Stimulated activated CD4-positive, alpha-beta T cell treated with anti-CD3 and anti-CD28 coated beads, Interleukin-2, amount 100 ng/mL, for 4 hours (primary cell): ENCODE results near the gene HOXA10.

Source experiments
- DNase-seq: peaks from one replicate; pipeline ENCODE4 v3.0.0-alpha.2; 2020; ENCODE audit warnings: low read depth

The HOXA10 gene

DNA sequence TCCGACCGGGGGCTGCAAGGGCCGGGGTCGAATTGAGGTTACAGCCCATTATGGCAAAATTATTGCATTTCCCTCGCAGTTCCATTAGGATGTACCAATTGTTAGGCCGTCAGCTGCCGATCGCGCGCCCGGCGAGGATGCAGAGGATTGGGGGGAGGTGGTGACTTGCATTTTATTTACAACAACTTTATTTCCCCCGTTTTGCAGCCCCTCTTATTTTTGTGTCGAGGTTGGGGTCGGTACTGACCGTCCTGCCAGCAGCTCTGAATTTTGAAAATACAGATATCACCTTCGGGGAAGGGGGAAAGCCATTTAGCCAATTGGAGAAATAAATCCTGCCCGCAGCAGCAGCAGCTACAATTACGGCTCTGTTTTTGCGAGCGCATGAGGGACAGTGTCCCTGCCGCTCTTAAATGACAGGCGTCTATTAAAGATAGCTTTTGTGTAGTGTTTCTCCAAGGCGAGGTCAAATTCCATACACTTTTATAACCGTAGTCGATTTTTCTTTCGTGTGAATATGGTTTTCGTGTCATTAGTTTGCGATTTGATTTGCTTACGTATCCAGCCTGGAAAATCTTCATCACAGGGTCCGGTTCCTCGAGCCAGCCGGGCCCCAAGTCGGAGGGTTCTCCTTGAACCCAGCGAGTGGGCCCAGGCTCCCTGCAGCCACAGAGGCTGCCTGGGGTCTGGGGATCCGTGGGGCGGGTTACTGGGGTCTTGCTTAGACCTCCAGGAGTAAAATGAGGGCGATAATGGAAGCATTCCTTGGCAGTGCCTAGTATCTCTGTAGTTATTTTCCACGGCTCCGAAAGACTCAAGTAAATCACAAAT is 30.0 kb downstream of the HOXA10 start:
- DNase-seq: no peak

DNA sequence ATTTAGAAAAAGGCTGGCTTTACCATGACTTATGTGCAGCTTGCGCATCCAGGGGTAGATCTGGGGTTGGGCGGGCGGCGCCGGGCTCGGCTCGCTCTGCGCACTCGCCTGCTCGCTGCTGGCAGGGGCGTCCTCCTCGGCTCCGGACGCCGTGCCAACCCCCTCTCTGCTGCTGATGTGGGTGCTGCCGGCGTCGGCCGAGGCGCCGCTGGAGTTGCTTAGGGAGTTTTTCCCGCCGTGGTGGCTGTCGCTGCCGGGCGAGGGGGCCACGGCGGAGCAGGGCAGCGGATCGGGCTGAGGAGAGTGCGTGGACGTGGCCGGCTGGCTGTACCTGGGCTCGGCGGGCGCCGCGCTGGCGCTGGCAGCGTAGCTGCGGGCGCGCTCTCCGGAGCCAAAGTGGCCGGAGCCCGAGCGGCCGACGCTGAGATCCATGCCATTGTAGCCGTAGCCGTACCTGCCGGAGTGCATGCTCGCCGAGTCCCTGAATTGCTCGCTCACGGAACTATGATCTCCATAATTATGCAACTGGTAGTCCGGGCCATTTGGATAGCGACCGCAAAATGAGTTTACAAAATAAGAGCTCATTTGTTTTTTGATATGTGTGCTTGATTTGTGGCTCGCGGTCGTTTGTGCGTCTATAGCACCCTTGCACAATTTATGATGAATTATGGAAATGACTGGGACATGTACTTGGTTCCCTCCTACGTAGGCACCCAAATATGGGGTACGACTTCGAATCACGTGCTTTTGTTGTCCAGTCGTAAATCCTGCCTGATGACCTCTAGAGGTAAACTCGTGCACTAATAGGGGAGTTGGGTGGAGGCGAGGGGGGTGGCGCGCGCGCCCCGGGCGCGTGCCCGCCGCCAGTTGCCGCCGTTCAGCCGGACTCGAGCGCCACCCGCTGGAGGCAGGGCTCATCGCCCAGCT is 30.8 kb downstream of the HOXA10 start, which contains the start of gene HOXA5:
TSS of gene HOXA5 (minus strand) at position 659 of the 927 bp plus-strand sequence. CDS start at position 585, 74 bp downstream.
- DNase-seq: no peak

DNA sequence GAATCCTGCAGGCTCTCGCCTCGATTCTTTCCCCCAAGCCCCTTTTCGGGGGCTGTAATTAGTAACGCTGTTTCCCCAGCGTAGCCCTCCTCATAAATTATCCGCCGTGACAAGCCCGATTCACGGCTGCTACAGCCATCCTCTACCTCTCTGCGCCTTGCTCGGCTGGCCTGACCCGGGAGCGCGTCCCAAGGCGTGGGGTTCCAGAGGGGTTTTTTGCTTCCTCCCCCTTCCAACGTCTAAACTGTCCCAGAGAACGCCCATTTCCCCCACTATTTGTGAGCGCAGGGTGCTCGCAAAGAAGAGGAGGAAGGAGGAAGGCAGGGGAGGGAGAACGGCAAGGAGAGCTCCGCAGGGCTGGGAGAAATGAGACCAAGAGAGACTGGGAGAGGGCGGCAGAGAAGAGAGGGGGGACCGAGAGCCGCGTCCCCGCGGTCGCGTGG is 31.5 kb downstream of the HOXA10 start:
- no peak for DNase-seq

DNA sequence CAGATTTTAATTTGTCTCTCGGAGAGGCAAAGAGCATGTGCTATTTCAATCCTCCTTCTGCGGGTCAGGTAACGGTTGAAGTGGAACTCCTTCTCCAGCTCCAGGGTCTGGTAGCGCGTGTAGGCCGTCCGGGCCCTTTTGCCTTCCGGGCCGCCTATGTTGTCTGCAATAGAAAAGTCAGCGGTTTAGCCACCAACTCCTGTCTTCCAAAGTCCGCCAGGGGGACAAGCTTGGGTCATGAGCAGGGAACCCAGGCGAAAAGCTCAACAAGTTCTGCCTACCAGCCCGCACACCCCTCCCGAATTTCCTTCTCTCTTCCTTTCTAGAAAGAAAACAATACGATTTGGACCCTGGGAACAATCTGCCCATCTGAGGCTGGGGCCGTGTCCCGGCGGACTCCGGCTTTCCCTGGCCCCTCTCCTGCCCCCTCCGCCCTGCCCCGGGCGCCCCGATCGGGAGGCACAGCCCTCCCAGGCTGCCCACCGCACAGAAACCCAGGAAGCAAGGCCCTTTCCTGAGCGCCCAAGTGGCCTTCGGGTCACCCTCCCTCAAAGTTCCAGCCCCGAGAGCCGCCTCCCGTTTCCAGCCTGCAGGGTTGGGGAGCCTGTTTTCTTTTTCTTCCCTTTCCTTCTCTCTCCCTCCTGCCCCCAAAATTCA is 32.1 kb downstream of the HOXA10 start:
- DNase-seq: no peak

DNA sequence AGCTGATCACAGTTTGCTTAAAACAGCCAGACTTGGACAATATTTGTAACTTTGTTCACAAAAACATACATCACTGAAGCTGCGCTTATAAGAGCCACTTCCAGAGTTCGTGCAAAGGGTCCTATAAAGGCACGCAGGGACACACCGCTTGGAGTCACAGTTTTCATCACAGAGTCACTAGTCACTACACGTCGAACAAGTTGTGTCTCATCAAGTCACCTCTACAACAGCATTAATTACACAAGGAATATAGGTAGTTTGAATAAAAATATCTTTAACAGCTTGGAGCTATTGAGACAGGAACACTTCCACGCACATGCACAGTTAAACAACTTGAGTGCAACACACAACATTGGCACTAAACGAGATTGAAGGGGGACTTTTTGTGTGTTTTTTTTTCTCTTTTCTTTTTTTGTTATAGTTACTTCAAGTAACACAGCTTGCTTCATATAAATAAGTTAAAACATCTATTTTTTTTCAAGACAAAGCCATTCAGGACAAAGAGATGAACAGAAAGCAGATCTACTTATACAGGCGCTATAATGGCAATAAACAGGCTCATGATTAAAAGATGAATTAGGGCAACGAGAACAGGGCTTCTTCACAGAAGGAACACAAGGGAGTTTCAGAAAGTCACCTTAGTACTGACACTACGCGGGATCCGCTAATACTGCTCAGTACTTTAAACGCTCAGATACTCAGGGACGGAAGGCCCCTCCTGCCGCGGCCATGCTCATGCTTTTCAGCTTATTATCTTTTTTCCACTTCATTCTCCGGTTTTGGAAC is 32.8 kb downstream of the HOXA10 start:
- no peak for DNase-seq

DNA sequence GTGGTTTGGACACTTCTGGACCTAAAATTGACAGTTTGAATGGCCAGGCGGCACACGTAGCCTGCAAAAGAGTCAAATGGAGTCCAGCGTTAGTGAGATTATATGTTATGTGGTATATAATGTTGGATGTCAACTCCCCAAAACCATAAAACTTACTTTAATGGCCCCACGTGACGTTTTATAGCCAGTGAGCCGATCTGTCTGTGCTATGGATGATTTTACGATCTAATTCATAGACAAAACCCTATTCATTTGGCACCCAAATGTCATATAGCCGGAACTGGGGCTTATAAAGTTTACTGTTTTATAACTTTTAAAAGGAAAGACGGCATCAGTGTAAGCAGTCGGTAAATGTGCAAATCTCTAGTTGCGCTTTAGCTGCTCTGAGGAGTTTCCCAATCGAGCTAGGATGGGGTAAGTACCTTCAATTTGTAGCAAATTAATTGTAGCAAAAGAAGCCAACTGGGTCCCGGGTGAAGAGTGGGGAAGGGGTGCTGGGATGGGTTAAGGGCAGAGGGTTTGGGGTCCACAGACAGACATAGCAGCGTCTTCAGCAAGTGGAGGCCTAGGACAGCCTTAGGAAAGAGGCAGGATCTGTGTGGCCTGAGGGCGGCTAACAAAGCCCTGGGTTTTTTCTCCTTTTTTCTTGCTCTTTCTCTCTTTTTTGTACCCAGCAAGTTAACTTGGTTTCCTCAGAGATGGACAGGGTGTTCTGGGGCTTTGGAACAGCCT is 33.8 kb downstream of the HOXA10 start:
- DNase-seq: no peak

- DNase-seq: no peak
These were observed 34.6 kb downstream of the HOXA10 start for GRCh38 chr7:27139334-27140125.

GRCh38 chr7:27138985-27139333 is 35.2 kb downstream of the HOXA10 start:
- DNase-seq: no peak

GRCh38 chr7:27138472-27138871 is 35.6 kb downstream of the HOXA10 start:
- DNase-seq: no peak

DNA sequence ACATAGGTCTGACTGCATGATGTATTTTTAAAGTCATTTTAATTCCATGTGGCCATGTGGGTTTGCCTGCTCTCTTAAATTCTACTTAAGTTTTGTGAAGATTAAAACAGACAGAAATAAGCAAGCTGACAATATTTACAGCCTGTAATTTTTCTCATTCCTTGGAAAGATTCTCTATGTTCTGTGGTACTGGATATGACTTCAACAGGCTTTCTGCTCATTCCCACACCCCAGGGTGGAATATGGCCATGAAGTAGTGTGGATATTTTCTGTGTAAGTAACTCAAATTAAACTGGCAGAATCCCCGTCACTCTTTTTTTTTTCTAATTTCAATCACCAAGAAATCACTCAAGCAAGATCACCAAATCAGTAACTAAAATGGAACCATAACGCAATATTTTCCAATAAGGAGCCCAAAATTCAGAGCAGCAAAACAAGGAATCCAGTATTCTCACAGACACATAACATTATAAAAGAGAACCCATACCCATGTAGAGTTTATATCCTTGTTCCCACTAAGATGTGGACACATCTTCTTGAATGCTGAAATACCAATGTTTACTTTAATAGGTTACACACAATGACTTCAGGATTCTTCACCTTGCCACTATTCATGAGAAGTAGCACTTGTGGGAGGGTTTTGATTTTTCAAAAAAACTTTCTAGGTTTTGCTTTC is 36.3 kb downstream of the HOXA10 start:
- no peak for DNase-seq

DNA sequence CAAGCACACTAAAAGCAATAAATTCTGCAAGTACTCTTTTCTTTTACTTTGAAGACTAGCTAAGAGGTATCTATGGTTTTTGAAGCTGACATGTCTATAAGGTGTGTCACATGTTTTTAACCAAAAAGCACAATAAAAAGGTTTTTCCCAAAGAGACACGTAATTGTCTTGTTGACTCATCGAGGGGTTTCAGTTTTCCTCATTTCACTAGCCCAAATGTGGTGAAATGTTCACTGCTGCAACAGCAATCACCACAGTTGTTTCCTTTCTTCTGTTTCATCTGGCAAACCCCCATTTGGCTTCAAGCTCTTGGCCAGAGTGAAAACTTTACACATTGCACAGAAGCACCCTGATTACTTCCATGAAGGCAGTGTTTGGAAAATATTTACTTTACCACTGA is 39.7 kb downstream of the HOXA10 start:
- no peak for DNase-seq

- no peak for DNase-seq
These were observed 40.5 kb downstream of the HOXA10 start for GRCh38 chr7:27133409-27134231.

- no peak for DNase-seq
These were observed 41.1 kb downstream of the HOXA10 start for GRCh38 chr7:27132978-27133377.

DNA sequence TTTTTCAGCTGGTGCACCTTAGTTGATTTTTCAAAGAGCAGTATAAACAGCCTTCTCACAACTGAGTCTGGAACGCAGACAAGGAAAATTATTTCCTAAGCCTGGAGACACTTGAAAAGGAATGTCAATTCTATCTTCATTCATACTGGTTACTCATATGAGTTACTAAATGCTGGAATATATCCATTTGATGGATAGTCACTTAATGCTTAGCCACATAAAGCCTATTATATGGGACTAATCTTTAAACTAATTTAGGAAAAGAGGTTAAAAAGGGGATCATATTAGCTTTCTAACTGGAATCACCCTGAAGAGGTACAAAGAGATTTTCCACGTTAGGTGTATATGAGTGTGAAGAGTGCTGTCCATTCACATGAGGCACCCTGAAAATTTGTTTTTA is 41.9 kb downstream of the HOXA10 start:
- no peak for DNase-seq

GRCh38 chr7:27131390-27131819 is 42.7 kb downstream of the HOXA10 start:
- no peak for DNase-seq

DNA sequence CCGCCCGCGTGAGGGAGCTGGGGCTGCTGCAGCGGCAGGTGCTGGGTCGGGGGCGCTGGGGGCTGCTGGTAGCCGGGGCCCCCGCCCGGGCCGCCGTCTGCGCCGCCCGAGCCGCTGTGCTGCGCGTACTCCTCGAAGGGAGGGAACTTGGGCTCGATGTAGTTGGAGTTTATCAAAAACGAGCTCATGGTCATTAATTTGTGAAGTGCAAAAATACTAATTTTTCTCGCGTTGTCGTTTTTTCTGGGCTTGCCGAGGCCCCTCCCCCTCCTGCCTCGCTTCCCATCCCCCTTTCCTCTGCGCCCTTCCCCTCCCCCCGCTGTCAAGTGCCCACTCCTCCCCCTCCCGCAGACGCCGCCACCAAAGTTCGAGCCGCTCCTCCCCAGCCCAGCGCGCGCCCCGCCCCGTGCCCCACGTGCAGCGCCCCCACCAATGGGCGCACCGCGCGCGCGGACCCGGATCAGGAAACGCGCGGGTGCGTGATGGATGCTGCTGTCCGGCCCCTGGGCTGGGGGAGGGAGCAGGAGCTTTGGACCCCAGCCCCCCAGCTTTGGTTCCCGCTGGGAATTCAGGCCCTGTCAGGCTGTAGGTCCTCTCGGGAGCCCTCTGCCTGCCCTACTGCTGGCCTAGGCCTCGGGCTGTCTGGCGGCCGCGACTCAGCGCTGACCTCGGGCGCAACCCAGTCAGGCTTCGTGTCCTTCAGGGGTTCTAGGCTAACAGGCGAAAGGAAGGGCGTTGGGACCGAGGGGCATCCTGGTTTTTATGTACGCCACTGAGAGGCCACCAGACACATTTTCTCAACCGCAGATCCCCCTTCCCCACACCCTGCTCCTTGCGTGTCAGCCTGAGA is 43.4 kb downstream of the HOXA10 start, which contains the start of gene HOXA4:
TSS of gene HOXA4 (minus strand) at position 218 of the 850 bp plus-strand sequence. CDS start at position 194, 24 bp downstream.
- peak; percentile 55 for DNase-seq
